HK-2 (cell line): ENCODE measurements around the gene DCAF12L2.
"Not testable (repeated sequence)": the region's sequence is repeated elsewhere in the genome, so short reads cannot be mapped to it uniquely, and the experiment has no call there.

Source experiments
- DNase-seq: peaks from one replicate; pipeline ENCODE4 v3.0.0-alpha.2; 2018; ENCODE audit not compliant: unreplicated experiment

Gene DCAF12L2

GRCh38 chrX:126165721-126166461, at the start of gene DCAF12L2:
Gene DCAF12L2 (minus strand): TSS chrX:126166289. CDS start chrX:126165924, 365 bp downstream.
- peak; percentile 59 for DNase-seq

GRCh38 chrX:126190888-126191287, 24.8 kb upstream of the DCAF12L2 start:
- DNase-seq: not testable (repeated sequence)

GRCh38 chrX:126177133-126177840, 11.2 kb upstream of the DCAF12L2 start:
- DNase-seq: no peak

GRCh38 chrX:126170720-126171119, 4.6 kb upstream of the DCAF12L2 start:
- no peak for DNase-seq

- DNase-seq: no peak
These were observed 1.5 kb upstream of the DCAF12L2 start for GRCh38 chrX:126167560-126167959.

GRCh38 chrX:126165401-126165720, 728 bp downstream of the DCAF12L2 start:
- no peak for DNase-seq

GRCh38 chrX:126164689-126165400, 1.2 kb downstream of the DCAF12L2 start:
- no peak for DNase-seq

- no peak for DNase-seq
These were observed 1.9 kb downstream of the DCAF12L2 start for GRCh38 chrX:126164226-126164625.

GRCh38 chrX:126141014-126141413, 25.1 kb downstream of the DCAF12L2 start:
- no peak for DNase-seq

- peak; percentile 17 for DNase-seq
These were observed 28.2 kb downstream of the DCAF12L2 start for GRCh38 chrX:126137899-126138298.

- DNase-seq: no peak
These were observed 41.4 kb downstream of the DCAF12L2 start for GRCh38 chrX:126124721-126125120.
